ENCODE measurements around the gene MAN2A1.

GRCh38 chr5:109805883-109806282 lies 116.2 kb downstream of the MAN2A1 start:
- TF ChIP-seq CTCF (IDR thresholded peaks at IDR 0.05) (no peak), POLR2AphosphoS5 (IDR thresholded peaks at IDR 0.05; ENCODE audit: insufficient read depth in 1 of 2, low read depth in 1 of 2) (no peak), POLR2A (IDR thresholded peaks at IDR 0.05) (no peak)
